ENCODE data around the gene NT5C. TPM values are rescaled to one million over a fixed set of nuclear protein-coding genes. Genes with fewer than 3 reads are reported as not detected.
"Not testable (repeated sequence)": the region's sequence is repeated elsewhere in the genome, so short reads cannot be mapped to it uniquely, and the experiment has no call there.

The NT5C gene
- total RNA-seq: 139 and 140 TPM in 2 replicates

GRCh38 chr17:75131278-75132017 is at the start of gene NT5C:
TSS of gene NT5C (minus strand) at chr17:75131742. CDS start at chr17:75131707, 35 bp downstream.
- DNase-seq (ENCODE audit: low read depth): no peak
- peak within 1 kb of the TSS; percentile 94 for H3K4me3 ChIP-seq (ENCODE audit: low read depth, low read length)
- TF ChIP-seq, protein P1, sequence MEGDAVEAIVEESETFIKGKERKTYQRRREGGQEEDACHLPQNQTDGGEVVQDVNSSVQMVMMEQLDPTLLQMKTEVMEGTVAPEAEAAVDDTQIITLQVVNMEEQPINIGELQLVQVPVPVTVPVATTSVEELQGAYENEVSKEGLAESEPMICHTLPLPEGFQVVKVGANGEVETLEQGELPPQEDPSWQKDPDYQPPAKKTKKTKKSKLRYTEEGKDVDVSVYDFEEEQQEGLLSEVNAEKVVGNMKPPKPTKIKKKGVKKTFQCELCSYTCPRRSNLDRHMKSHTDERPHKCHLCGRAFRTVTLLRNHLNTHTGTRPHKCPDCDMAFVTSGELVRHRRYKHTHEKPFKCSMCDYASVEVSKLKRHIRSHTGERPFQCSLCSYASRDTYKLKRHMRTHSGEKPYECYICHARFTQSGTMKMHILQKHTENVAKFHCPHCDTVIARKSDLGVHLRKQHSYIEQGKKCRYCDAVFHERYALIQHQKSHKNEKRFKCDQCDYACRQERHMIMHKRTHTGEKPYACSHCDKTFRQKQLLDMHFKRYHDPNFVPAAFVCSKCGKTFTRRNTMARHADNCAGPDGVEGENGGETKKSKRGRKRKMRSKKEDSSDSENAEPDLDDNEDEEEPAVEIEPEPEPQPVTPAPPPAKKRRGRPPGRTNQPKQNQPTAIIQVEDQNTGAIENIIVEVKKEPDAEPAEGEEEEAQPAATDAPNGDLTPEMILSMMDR (conservative IDR thresholded peaks at IDR 0.05; ENCODE audit: low read depth, low read length): peak; percentile 67

- TF ChIP-seq, protein P1 (conservative IDR thresholded peaks at IDR 0.05; ENCODE audit: low read depth, low read length): no peak
- no peak for DNase-seq (ENCODE audit: low read depth)
- H3K4me3 ChIP-seq (ENCODE audit: low read depth, low read length): peak overlapping the region; percentile 97
Observed at GRCh38 chr17:75181110-75181509, 49.6 kb upstream of the NT5C start.

DNA sequence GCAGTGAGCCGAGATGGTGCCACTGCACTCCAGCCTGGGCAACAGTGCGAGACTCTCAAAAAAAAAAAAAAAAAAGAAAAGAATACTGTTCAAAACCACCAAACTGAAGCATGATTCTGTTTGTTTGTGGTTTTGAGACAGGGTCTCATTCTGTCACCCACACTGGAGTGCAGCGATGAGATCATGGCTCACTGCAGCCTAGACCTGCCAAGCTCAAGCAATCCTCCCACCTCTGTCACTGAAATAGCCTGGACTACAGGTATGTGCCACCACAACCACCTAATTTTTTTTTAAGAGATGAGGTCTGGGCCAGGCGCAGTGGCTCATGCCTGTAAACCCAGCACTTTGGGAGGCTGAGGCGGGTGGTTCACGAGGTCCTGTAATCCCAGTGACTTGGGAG is 46.9 kb upstream of the NT5C start:
- DNase-seq (ENCODE audit: low read depth): no peak
- TF ChIP-seq, protein P1 (conservative IDR thresholded peaks at IDR 0.05; ENCODE audit: low read depth, low read length): no peak
- no peak overlapping the region for H3K4me3 ChIP-seq (ENCODE audit: low read depth, low read length)

DNA sequence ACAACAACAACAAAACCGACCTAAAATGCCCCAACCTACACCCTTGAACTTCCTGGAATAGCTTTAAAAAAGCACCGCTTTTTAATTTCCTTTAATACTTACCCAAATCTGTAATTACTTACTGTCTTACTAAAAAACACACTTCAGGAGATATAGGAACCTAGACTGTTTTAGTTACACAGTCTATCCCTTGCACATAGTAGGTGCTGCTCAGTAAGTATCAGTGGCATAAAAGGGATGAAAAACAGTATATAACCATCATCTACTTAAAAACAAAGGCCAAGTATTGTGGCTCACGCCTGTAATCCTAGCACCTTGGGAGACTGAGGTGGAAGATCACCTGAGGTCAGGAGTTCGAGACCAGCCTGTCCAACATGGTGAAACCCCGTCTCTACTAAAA is 45.1 kb upstream of the NT5C start:
- no peak for DNase-seq (ENCODE audit: low read depth)
- no peak overlapping the region for H3K4me3 ChIP-seq (ENCODE audit: low read depth, low read length)
- TF ChIP-seq, protein P1 (conservative IDR thresholded peaks at IDR 0.05; ENCODE audit: low read depth, low read length): no peak

- no peak overlapping the region for H3K4me3 ChIP-seq (ENCODE audit: low read depth, low read length)
- DNase-seq (ENCODE audit: low read depth): no peak
- TF ChIP-seq, protein P1 (conservative IDR thresholded peaks at IDR 0.05; ENCODE audit: low read depth, low read length): no peak
Observed at GRCh38 chr17:75174996-75175395, 43.5 kb upstream of the NT5C start.

- TF ChIP-seq, protein P1 (conservative IDR thresholded peaks at IDR 0.05; ENCODE audit: low read depth, low read length): no peak
- H3K4me3 ChIP-seq (ENCODE audit: low read depth, low read length): no peak overlapping the region
- no peak for DNase-seq (ENCODE audit: low read depth)
Observed at GRCh38 chr17:75173526-75173925, 42.0 kb upstream of the NT5C start.

DNA sequence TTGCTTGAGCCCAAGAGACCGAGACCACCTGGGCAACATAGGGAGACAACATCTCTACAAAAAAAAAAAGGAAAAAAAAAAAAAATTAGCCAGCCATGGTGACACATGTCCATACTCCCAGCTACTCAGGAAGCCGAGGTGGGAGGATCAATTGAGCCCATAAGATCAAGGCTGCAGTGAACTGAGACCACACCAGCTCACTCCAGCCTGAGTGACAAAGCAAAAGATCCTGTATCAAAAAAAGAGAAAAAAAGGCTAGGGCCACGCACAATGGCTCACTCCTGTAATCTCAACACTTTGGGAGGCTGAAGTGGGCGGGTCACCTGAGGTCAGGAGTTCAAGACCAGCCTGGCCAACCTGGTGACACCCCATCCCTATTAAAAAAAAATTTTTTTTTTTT is 37.5 kb upstream of the NT5C start:
- DNase-seq (ENCODE audit: low read depth): no peak
- no peak overlapping the region for H3K4me3 ChIP-seq (ENCODE audit: low read depth, low read length)
- TF ChIP-seq, protein P1 (conservative IDR thresholded peaks at IDR 0.05; ENCODE audit: low read depth, low read length): no peak

DNA sequence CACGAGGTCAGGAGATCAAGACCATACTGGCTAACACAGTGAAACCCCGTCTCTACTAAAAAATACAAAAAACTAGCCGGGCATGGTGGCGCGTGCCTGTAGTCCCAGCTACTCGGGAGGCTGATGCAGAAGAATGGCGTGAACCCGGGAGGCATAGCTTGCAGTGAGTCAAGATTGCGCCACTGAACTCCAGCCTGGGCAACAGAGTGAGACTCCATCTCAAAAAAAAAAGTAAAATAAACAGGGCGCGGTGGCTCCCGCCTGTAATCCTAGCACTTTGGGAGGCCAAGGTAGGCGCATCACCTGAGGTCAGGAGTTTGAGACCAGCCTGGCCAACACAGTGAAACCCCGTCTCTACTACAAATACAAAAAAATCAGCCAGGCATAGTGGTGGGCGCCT is 33.1 kb upstream of the NT5C start:
- DNase-seq (ENCODE audit: low read depth); H3K4me3 ChIP-seq (ENCODE audit: low read depth, low read length): not testable (repeated sequence)
